Vagina (tissue), 2 donors: ENCODE measurements around the gene ACO1. TPM values are rescaled to one million over a fixed set of nuclear protein-coding genes. Genes with fewer than 3 reads are reported as not detected.

Experiments used
- DNase-seq, 2 donors: peaks; one replicate each; pipeline ENCODE4 v3.0.0-alpha.2; 2017; ENCODE audit errors: extremely low spot score in 2 of 2
- H3K27ac ChIP-seq: fragments of 200-600 bp; sonication (generic); one replicate; pipeline ENCODE4 v1.5.1; 2019
- H3K27me3 ChIP-seq: fragments of 200-600 bp; sonication (generic); one replicate; pipeline ENCODE4 v1.5.1; 2019
- H3K36me3 ChIP-seq, 2 donors: fragments of 200-600 bp; sonication (generic); one replicate each; pipeline ENCODE4 v1.5.1; 2017 to 2019
- H3K4me1 ChIP-seq: fragments of 200-600 bp; sonication (generic); one replicate; pipeline ENCODE4 v1.5.1; 2019
- H3K4me3 ChIP-seq, 2 donors: fragments of 200-600 bp; sonication (generic); 1 replicate in 1 of 2; 2 replicates in 1 of 2; pipeline ENCODE4 v1.5.1; 2016 to 2019
- H3K9me3 ChIP-seq: fragments of 200-600 bp; sonication (generic); one replicate; pipeline ENCODE4 v1.5.1; 2019
- CTCF ChIP-seq, 3 experiments: fragments of 450-650 bp in 2 of 3; fragments of 200-600 bp in 1 of 3; sonication (generic) in 1 of 3; IDR thresholded peaks; one replicate each; pipeline ENCODE4 v1.5.1; 2017 to 2019; ENCODE audit warnings: antibody characterized with exemption in 3 of 3, mild to moderate bottlenecking in 2 of 3, moderate library complexity in 2 of 3
- POLR2A ChIP-seq, 2 donors: fragments of 450-650 bp; IDR thresholded peaks; one replicate each; pipeline ENCODE4 v1.6.1; 2017; ENCODE audit warnings: antibody characterized with exemption in 2 of 2, mild to moderate bottlenecking in 2 of 2, moderate library complexity in 2 of 2
- POLR2AphosphoS5 ChIP-seq, 2 donors: sonication (generic); formaldehyde crosslinking; IDR thresholded peaks; one replicate each; pipeline ENCODE4 v1.9.0; 2017; ENCODE audit warnings: antibody characterized with exemption in 2 of 2, mild to moderate bottlenecking in 2 of 2, low read depth in 1 of 2; ENCODE audit not compliant: insufficient read depth in 1 of 2
- intact Hi-C: fragments of 100-400 bp; cut with DNase I; formaldehyde crosslinking; loops from one replicate; pipeline ENCODE4 v1.15.1; 2023
- total RNA-seq: library from RNA; depleted of rRNA; stranded (reverse); fragments of >200 nt; gene quantifications from one replicate; pipeline ENCODE4 v1.2.3, GENCODE V29; 2016

The ACO1 gene
- total RNA-seq, 1 donor from 2014 or later: 23.6 TPM

DNA sequence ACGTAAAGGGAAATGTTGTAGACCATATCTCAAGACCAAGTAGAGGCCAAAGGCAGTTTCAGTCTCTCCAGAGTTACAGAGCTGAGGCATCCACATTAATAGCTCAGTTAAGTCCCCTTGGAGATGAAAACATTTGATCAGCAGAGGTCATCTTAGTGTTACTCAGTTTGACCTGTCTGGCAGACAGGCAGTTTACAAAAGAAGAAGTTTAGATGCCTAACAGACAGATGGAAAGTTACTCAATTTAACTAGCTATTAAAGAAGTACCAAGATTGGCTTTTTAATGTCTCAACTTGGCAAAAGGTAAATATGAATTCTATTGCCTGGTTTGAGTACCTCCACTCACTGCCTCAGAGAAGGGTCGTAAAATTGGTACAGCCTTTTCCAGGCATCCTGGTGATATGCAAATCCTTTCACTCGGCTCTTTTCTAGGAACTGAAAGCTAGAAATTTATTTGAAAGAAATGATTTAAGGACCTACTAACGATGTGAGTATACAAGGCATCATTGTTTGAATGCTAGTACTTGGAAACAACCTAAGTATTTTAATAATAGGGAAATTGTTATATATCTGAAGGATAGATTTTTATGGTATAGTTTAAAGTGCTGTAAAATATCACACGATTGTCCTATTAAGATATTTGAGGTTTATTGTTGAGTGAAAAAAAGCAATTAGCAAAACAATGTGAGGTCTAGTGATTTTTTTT is 14.8 kb downstream of the ACO1 start:
- Histone ChIP-seq H3K27me3 (no peaks in the 10 kb centered on the region), H3K27ac (no peak overlapping the region), H3K4me3 (no peak overlapping the region), H3K4me1 (peaks cover 33% of the 10 kb centered on the region), H3K9me3 (no peaks in the 10 kb centered on the region), H3K36me3 (no peaks in the 10 kb centered on the region)
- TF ChIP-seq POLR2AphosphoS5 (IDR thresholded peaks at IDR 0.05; ENCODE audit: insufficient read depth in 1 of 2, low read depth in 1 of 2) (no peak), CTCF (IDR thresholded peaks at IDR 0.05) (no peak), POLR2A (IDR thresholded peaks at IDR 0.05) (no peak)
- DNase-seq: no peak
- intact Hi-C loops: loop anchor here (10.0 kb wide), 1 partner anchor 786 kb away; no protein-coding TSS in a partner anchor

DNA sequence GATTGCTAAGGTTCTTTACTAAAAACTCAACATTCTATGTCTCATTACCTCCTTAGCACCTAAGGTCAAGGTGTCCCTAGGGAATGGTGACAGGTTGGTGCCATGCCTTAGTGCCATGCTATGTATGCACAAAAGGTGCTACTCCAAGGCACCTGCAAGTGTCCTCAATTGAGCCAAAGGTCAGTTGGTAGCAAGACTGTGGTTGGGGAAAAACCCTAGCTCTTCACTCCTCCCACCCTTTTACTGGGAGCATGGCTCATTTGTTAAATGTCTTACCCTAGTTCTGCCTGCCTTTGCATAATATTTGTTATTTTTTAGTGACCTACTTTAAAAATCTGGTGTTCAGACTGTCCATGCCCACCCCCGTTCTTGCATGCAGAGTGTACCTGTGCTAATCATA is 17.0 kb downstream of the ACO1 start:
- peaks cover 0 to 11% of the 10 kb centered on the region in 2 donors for H3K36me3 ChIP-seq
- H3K27me3 ChIP-seq: no peaks in the 10 kb centered on the region
- TF ChIP-seq POLR2AphosphoS5 (IDR thresholded peaks at IDR 0.05; ENCODE audit: insufficient read depth in 1 of 2, low read depth in 1 of 2): no peak
- TF ChIP-seq CTCF (IDR thresholded peaks at IDR 0.05): no peak
- TF ChIP-seq POLR2A (IDR thresholded peaks at IDR 0.05): no peak
- peaks cover 20% of the 10 kb centered on the region for H3K4me1 ChIP-seq
- intact Hi-C loops: no loop called here
- no peak for DNase-seq
- no peak overlapping the region for H3K27ac ChIP-seq
- H3K9me3 ChIP-seq: no peaks in the 10 kb centered on the region
- H3K4me3 ChIP-seq: no peak overlapping the region

GRCh38 chr9:32403567-32404260 is 19.3 kb downstream of the ACO1 start:
- Histone ChIP-seq H3K9me3 (no peaks in the 10 kb centered on the region), H3K4me1 (peaks cover 8% of the 10 kb centered on the region), H3K36me3 (peaks cover 0 to 33% of the 10 kb centered on the region in 2 donors), H3K27ac (no peak overlapping the region), H3K4me3 (no peak overlapping the region), H3K27me3 (no peaks in the 10 kb centered on the region)
- intact Hi-C loops: no loop called here
- TF ChIP-seq POLR2AphosphoS5 (IDR thresholded peaks at IDR 0.05; ENCODE audit: insufficient read depth in 1 of 2, low read depth in 1 of 2) (no peak), CTCF (IDR thresholded peaks at IDR 0.05) (no peak), POLR2A (IDR thresholded peaks at IDR 0.05) (no peak)
- DNase-seq: no peak

DNA sequence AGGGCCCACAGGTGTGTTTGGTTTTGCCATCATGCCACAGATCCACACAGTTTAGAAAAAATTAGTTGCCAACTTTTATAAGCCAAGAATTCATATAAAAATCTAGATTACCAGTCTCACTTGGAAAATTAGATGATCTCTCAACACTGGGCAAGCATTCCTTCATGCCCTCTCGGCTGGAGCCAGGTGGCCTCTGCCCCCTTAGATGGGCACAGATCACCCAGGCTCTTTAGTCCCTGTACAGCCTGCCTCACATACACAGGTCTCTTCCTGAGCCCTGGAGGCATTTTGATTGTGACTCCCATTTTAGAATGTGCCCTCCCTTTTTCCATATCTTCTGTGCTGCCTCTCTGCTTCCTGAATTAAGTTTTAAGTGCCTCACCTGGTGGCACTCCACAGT is 20.0 kb downstream of the ACO1 start:
- Histone ChIP-seq H3K27ac (no peak overlapping the region), H3K4me3 (no peak overlapping the region), H3K9me3 (no peaks in the 10 kb centered on the region), H3K4me1 (peaks cover 1% of the 10 kb centered on the region), H3K27me3 (no peaks in the 10 kb centered on the region), H3K36me3 (peaks cover 0 to 40% of the 10 kb centered on the region in 2 donors)
- intact Hi-C loops: no loop called here
- TF ChIP-seq POLR2A (IDR thresholded peaks at IDR 0.05) (no peak), CTCF (IDR thresholded peaks at IDR 0.05) (no peak), POLR2AphosphoS5 (IDR thresholded peaks at IDR 0.05; ENCODE audit: insufficient read depth in 1 of 2, low read depth in 1 of 2) (no peak)
- DNase-seq: no peak

GRCh38 chr9:32404856-32405255 is 20.4 kb downstream of the ACO1 start:
- Histone ChIP-seq H3K9me3 (no peaks in the 10 kb centered on the region), H3K4me1 (no peaks in the 10 kb centered on the region), H3K36me3 (peaks cover 0 to 42% of the 10 kb centered on the region in 2 donors), H3K4me3 (no peak overlapping the region), H3K27ac (no peak overlapping the region), H3K27me3 (no peaks in the 10 kb centered on the region)
- no peak for DNase-seq
- TF ChIP-seq POLR2AphosphoS5 (IDR thresholded peaks at IDR 0.05; ENCODE audit: insufficient read depth in 1 of 2, low read depth in 1 of 2): no peak
- TF ChIP-seq CTCF (IDR thresholded peaks at IDR 0.05): no peak
- no peak for TF ChIP-seq POLR2A (IDR thresholded peaks at IDR 0.05)
- intact Hi-C loops: no loop called here
